Coronary artery (tissue), 2 donors: ENCODE results near the gene TRAPPC14.

ENCODE experiments used
- DNase-seq: peaks from one replicate; pipeline ENCODE4 v3.0.0-alpha.2; 2017; ENCODE audit warnings: low spot score
- H3K27ac ChIP-seq, 2 donors: fragments of 200-600 bp; sonication (generic); one replicate each; pipeline ENCODE4 v1.5.1; 2016 to 2019
- H3K4me3 ChIP-seq: fragments of 200-600 bp; sonication (generic); 2 replicates; pipeline ENCODE4 v1.5.1; 2016; ENCODE audit warnings: mild to moderate bottlenecking, moderate library complexity
- TF ChIP-seq, protein P1 (sequence below): fragments of 200-600 bp; sonication (generic); IDR thresholded peaks from one replicate; pipeline ENCODE4 v1.5.1; 2019; ENCODE audit warnings: antibody characterized with exemption

TRAPPC14 gene

DNA sequence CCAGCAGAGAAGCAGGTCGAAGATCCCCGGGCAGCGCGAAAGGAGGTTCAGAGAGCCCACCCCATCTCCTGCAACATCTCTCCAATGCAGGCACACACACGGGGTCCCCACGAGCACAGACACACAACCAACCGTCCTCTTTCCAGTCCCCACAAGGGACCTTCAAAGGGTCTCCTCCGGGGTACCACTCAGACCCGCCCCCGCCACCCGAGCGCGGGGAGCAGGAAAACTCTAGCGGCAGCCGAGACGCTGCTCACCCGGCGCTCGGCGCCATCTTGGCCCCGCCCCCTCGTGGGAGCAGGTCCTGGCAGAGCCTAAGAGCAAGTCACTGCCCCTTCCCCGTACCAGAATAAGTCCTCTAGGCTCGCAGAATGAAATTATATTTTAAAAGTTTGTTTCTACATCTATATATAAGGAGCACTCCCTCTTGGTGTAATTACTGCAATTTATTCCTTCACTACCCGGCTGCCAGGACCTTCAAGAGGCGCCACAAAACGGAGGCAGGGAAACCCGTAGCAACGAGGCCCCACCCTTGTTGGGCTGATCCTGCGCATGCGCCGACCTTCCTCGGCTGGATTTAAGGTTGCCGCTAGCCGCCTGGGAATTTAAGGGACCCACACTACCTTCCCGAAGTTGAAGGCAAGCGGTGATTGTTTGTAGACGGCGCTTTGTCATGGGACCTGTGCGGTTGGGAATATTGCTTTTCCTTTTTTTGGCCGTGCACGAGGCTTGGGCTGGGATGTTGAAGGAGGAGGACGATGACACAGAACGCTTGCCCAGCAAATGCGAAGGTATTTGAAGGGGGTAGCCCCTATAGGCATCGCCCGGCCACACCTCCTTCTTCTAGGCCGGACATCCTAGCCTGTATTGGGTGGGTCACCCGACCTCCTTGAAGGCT lies 39.2 kb downstream of the TRAPPC14 start, which contains the start of the genes CNPY4 and TAF6:
Gene CNPY4 (plus strand): TSS at position 563 of the 898 bp plus-strand sequence. CDS start 111 bp downstream, at position 674.
Gene TAF6 (minus strand): TSS at position 287 of the 898 bp plus-strand sequence. CDS start 5,149 bp downstream, outside the sequence.
- H3K27ac ChIP-seq = peak within 1 kb of the TSS; percentile 85 to 91
- DNase-seq = peak; percentile 94
- H3K4me3 ChIP-seq = peak within 1 kb of the TSS; percentile 98
- TF ChIP-seq, protein P1, sequence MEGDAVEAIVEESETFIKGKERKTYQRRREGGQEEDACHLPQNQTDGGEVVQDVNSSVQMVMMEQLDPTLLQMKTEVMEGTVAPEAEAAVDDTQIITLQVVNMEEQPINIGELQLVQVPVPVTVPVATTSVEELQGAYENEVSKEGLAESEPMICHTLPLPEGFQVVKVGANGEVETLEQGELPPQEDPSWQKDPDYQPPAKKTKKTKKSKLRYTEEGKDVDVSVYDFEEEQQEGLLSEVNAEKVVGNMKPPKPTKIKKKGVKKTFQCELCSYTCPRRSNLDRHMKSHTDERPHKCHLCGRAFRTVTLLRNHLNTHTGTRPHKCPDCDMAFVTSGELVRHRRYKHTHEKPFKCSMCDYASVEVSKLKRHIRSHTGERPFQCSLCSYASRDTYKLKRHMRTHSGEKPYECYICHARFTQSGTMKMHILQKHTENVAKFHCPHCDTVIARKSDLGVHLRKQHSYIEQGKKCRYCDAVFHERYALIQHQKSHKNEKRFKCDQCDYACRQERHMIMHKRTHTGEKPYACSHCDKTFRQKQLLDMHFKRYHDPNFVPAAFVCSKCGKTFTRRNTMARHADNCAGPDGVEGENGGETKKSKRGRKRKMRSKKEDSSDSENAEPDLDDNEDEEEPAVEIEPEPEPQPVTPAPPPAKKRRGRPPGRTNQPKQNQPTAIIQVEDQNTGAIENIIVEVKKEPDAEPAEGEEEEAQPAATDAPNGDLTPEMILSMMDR = no peak

GRCh38 chr7:100118388-100119071 lies 40.0 kb downstream of the TRAPPC14 start:
- H3K4me3 ChIP-seq = peak overlapping the region; percentile 98
- H3K27ac ChIP-seq = peak overlapping the region; percentile 85 to 91
- TF ChIP-seq, protein P1 = no peak
- DNase-seq = no peak

- no peak overlapping the region for H3K4me3 ChIP-seq
- DNase-seq = no peak
- TF ChIP-seq, protein P1 = no peak
- no peak overlapping the region for H3K27ac ChIP-seq
These were observed 43.5 kb downstream of the TRAPPC14 start for GRCh38 chr7:100115026-100115425.

- TF ChIP-seq, protein P1 = no peak
- H3K4me3 ChIP-seq = no peak overlapping the region
- DNase-seq = no peak
- no peak overlapping the region for H3K27ac ChIP-seq
These were observed 46.6 kb downstream of the TRAPPC14 start for GRCh38 chr7:100111914-100112313.

DNA sequence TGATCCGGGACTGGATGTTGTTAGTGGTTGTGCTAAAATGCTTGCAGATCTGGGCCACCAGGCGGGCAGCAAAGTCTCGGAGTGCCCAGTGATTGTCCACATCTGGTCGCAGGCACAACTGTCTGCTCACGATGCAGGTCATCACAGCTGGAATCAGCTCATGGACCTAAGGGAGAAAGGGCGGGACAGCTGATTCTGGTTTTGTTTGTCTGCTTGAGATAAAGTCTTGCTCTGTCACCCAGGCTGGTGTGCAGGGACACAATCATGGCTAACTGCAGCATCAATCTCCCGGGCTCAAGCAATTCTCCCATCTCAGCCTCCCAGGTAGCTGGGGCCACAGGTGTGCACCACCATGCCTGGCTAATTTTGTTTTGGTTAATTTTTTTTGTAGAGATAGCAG lies 47.4 kb downstream of the TRAPPC14 start:
- no peak for DNase-seq
- TF ChIP-seq, protein P1 = no peak
- H3K4me3 ChIP-seq = no peak overlapping the region
- no peak overlapping the region for H3K27ac ChIP-seq

GRCh38 chr7:100109521-100110163 lies 48.9 kb downstream of the TRAPPC14 start:
- no peak for DNase-seq
- TF ChIP-seq, protein P1 = no peak
- Histone ChIP-seq H3K4me3 (no peak overlapping the region), H3K27ac (no peak overlapping the region)
